ENCODE data around the gene C16orf92.

DNA sequence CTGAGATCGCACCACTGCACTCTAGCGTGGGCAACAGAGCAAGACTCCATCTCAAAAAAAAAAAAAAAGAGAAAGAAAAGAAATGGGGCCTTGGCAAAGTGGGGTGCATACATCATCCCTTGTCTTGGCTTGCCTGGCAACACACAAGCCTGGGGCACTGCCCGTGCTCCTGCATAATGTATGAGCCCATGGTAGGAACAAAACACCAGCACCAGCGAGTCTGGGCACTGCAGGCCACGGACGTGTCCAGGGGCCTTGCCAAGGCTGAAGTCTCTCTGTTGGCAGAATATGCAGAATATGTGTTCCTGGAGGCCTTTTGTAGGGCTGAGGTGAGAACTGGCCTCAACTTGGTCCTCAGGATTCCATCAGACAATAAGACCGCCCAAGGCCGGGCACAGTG is 26.9 kb downstream of the C16orf92 start:
- TF ChIP-seq JUNB (IDR thresholded peaks at IDR 0.05; ENCODE audit: unreplicated experiment), result no peak
- TF ChIP-seq, protein P1, sequence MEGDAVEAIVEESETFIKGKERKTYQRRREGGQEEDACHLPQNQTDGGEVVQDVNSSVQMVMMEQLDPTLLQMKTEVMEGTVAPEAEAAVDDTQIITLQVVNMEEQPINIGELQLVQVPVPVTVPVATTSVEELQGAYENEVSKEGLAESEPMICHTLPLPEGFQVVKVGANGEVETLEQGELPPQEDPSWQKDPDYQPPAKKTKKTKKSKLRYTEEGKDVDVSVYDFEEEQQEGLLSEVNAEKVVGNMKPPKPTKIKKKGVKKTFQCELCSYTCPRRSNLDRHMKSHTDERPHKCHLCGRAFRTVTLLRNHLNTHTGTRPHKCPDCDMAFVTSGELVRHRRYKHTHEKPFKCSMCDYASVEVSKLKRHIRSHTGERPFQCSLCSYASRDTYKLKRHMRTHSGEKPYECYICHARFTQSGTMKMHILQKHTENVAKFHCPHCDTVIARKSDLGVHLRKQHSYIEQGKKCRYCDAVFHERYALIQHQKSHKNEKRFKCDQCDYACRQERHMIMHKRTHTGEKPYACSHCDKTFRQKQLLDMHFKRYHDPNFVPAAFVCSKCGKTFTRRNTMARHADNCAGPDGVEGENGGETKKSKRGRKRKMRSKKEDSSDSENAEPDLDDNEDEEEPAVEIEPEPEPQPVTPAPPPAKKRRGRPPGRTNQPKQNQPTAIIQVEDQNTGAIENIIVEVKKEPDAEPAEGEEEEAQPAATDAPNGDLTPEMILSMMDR (conservative IDR thresholded peaks at IDR 0.05; ENCODE audit: low read depth in 2 of 2), result no peak
- TF ChIP-seq, protein P2, sequence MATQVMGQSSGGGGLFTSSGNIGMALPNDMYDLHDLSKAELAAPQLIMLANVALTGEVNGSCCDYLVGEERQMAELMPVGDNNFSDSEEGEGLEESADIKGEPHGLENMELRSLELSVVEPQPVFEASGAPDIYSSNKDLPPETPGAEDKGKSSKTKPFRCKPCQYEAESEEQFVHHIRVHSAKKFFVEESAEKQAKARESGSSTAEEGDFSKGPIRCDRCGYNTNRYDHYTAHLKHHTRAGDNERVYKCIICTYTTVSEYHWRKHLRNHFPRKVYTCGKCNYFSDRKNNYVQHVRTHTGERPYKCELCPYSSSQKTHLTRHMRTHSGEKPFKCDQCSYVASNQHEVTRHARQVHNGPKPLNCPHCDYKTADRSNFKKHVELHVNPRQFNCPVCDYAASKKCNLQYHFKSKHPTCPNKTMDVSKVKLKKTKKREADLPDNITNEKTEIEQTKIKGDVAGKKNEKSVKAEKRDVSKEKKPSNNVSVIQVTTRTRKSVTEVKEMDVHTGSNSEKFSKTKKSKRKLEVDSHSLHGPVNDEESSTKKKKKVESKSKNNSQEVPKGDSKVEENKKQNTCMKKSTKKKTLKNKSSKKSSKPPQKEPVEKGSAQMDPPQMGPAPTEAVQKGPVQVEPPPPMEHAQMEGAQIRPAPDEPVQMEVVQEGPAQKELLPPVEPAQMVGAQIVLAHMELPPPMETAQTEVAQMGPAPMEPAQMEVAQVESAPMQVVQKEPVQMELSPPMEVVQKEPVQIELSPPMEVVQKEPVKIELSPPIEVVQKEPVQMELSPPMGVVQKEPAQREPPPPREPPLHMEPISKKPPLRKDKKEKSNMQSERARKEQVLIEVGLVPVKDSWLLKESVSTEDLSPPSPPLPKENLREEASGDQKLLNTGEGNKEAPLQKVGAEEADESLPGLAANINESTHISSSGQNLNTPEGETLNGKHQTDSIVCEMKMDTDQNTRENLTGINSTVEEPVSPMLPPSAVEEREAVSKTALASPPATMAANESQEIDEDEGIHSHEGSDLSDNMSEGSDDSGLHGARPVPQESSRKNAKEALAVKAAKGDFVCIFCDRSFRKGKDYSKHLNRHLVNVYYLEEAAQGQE (IDR thresholded peaks at IDR 0.05; ENCODE audit: unreplicated experiment), result no peak
- no peak for TF ChIP-seq CREB1 (CRISPR knock-in tag; IDR thresholded peaks at IDR 0.05; ENCODE audit: low read depth)
- TF ChIP-seq EZH2phosphoT487 (IDR thresholded peaks at IDR 0.05; ENCODE audit: unreplicated experiment), result no peak
- TF ChIP-seq STAT1 (IDR thresholded peaks at IDR 0.05; ENCODE audit: unreplicated experiment), result no peak
- no peak for TF ChIP-seq POLR2AphosphoS5 (IDR thresholded peaks at IDR 0.05; ENCODE audit: low read depth)
- no peak for TF ChIP-seq ZNF331 (CRISPR knock-in tag; IDR thresholded peaks at IDR 0.05; ENCODE audit: low read depth)
- no peak for TF ChIP-seq EZH2 (IDR thresholded peaks at IDR 0.05; ENCODE audit: low read depth, unreplicated experiment)
- TF ChIP-seq ZNF114 (CRISPR knock-in tag; IDR thresholded peaks at IDR 0.05), result no peak
- TF ChIP-seq NANOG (IDR thresholded peaks at IDR 0.05; ENCODE audit: borderline replicate concordance), result no peak
- TF ChIP-seq, protein P3, sequence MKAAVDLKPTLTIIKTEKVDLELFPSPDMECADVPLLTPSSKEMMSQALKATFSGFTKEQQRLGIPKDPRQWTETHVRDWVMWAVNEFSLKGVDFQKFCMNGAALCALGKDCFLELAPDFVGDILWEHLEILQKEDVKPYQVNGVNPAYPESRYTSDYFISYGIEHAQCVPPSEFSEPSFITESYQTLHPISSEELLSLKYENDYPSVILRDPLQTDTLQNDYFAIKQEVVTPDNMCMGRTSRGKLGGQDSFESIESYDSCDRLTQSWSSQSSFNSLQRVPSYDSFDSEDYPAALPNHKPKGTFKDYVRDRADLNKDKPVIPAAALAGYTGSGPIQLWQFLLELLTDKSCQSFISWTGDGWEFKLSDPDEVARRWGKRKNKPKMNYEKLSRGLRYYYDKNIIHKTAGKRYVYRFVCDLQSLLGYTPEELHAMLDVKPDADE (IDR thresholded peaks at IDR 0.05), result no peak
